IMR-90 (cell line): ENCODE measurements around the gene OBI1. TPM values are rescaled to one million over a fixed set of nuclear protein-coding genes. Genes with fewer than 3 reads are reported as not detected.

ENCODE experiments used
- ATAC-seq: fragments of 200-7000 bp; cut with Tn5 transposase; 2 replicates; pipeline ENCODE4 v1.9.1; 2020; ENCODE audit warnings: low read depth, mild to moderate bottlenecking, moderate library complexity
- BruUV-seq: library from RNA; stranded (reverse); fragments of 400-500 nt; replicated peaks from 2 replicates; lab custom pipeline; 2021; lab: Mats Ljungman, UMichigan
- CTCF ChIA-PET: fragments of 300-600 bp; formaldehyde crosslinking; extraction: SDS; loops from one replicate; lab custom pipeline; 2021; ENCODE audit warnings: antibody characterized with exemption; lab: Yijun Ruan, JAX
- POLR2A ChIA-PET: fragments of 300-600 bp; sonication (Branson Sonifier 250); formaldehyde crosslinking; loops from one replicate; lab custom pipeline; 2022; ENCODE audit warnings: antibody characterized with exemption; ENCODE audit not compliant: unreplicated experiment; lab: Charles Lee
- DNase-seq: peaks from one replicate; pipeline ENCODE4 v3.0.0; 2013
- H2AFZ ChIP-seq: replicated peaks from 2 replicates; pipeline ENCODE3; 2013; ENCODE audit warnings: low read length, mild to moderate bottlenecking; ENCODE audit not compliant: poor library complexity
- H2AK5ac ChIP-seq: 2 replicates; pipeline ENCODE4 v1.6.1; 2013; ENCODE audit warnings: low read depth, low read length, inconsistent platforms
- H2AK9ac ChIP-seq: replicated peaks from 2 replicates; pipeline ENCODE3; 2013; ENCODE audit warnings: mild to moderate bottlenecking, low read depth, low read length, moderate library complexity; ENCODE audit not compliant: poor library complexity
- H2BK120ac ChIP-seq: 2 replicates; pipeline ENCODE4 v1.6.1; 2013; ENCODE audit warnings: low read depth, low read length, inconsistent platforms
- H2BK15ac ChIP-seq: 3 replicates; pipeline ENCODE4 v1.6.1; 2013; ENCODE audit warnings: low read depth, low read length, inconsistent platforms
- H2BK20ac ChIP-seq: 2 replicates; pipeline ENCODE4 v1.6.1; 2013; ENCODE audit warnings: low read depth, mild to moderate bottlenecking, inconsistent platforms, low read length, moderate library complexity
- H2BK5ac ChIP-seq: 2 replicates; pipeline ENCODE4 v1.6.1; 2013; ENCODE audit warnings: mild to moderate bottlenecking, low read depth, low read length, inconsistent platforms; ENCODE audit not compliant: poor library complexity, severe bottlenecking
- H3K14ac ChIP-seq: replicated peaks from 2 replicates; pipeline ENCODE4 v1.6.1; 2013; ENCODE audit warnings: low read depth, low read length, inconsistent platforms
- H3K18ac ChIP-seq: 2 replicates; pipeline ENCODE4 v1.6.1; 2013; ENCODE audit warnings: low read depth, low read length, control low read depth
- H3K23ac ChIP-seq: 2 replicates; pipeline ENCODE4 v1.6.1; 2013; ENCODE audit warnings: low read depth, low read length, inconsistent platforms
- H3K27ac ChIP-seq: 2 replicates; pipeline ENCODE4 v1.5.1; 2013; ENCODE audit warnings: mild to moderate bottlenecking, control low read depth, low read length; ENCODE audit not compliant: insufficient read depth
- H3K27me3 ChIP-seq: 2 replicates; pipeline ENCODE4 v1.6.1; 2013; ENCODE audit warnings: low read length; ENCODE audit not compliant: control insufficient read depth, insufficient read depth
- H3K36me3 ChIP-seq: 2 replicates; pipeline ENCODE4 v1.6.1; 2013; ENCODE audit warnings: low read length, mixed read lengths; ENCODE audit not compliant: control insufficient read depth, insufficient read depth
- H3K4ac ChIP-seq: 2 replicates; pipeline ENCODE4 v1.6.1; 2013; ENCODE audit warnings: low read depth, low read length, inconsistent platforms
- H3K4me1 ChIP-seq: 2 replicates; pipeline ENCODE4 v1.6.1; 2013; ENCODE audit warnings: low read length, mixed read lengths; ENCODE audit not compliant: control insufficient read depth, insufficient read depth
- H3K4me2 ChIP-seq: 2 replicates; pipeline ENCODE4 v1.6.1; 2013; ENCODE audit warnings: low read depth, mild to moderate bottlenecking, control low read depth, low read length, moderate library complexity
- H3K4me3 ChIP-seq: 2 replicates; pipeline ENCODE4 v1.5.1; 2013; ENCODE audit warnings: low read depth, mild to moderate bottlenecking, control low read depth, low read length, moderate library complexity; ENCODE audit not compliant: insufficient read depth
- H3K56ac ChIP-seq: 2 replicates; pipeline ENCODE4 v1.6.1; 2013; ENCODE audit warnings: low read length, inconsistent platforms; ENCODE audit not compliant: insufficient read depth; ENCODE audit errors: extremely low read depth
- H3K79me1 ChIP-seq, 2 experiments: 2 replicates each; pipeline ENCODE4 v1.6.1; 2013; ENCODE audit warnings: low read length in 2 of 2, inconsistent platforms in 1 of 2, low read depth in 1 of 2
- H3K9ac ChIP-seq: 2 replicates; pipeline ENCODE4 v1.6.1; 2013; ENCODE audit warnings: low read depth, low read length, control low read depth
- H3K9me1 ChIP-seq: 2 replicates; pipeline ENCODE4 v1.6.1; 2013; ENCODE audit warnings: low read length, inconsistent platforms; ENCODE audit not compliant: insufficient read depth
- H3K9me3 ChIP-seq: 2 replicates; pipeline ENCODE4 v1.6.1; 2013; ENCODE audit warnings: low read length; ENCODE audit not compliant: control insufficient read depth, insufficient read depth
- H4K20me1 ChIP-seq: 2 replicates; pipeline ENCODE4 v1.6.1; 2013; ENCODE audit warnings: low read length, inconsistent platforms; ENCODE audit not compliant: insufficient read depth
- H4K5ac ChIP-seq: 2 replicates; pipeline ENCODE4 v1.6.1; 2013; ENCODE audit warnings: mild to moderate bottlenecking, low read depth, low read length, control low read depth
- H4K8ac ChIP-seq, 2 experiments: 2 replicates each; pipeline ENCODE4 v1.6.1; 2013; ENCODE audit warnings: low read depth in 2 of 2, low read length in 2 of 2, control low read depth in 1 of 2, inconsistent platforms in 1 of 2
- H4K91ac ChIP-seq: 2 replicates; pipeline ENCODE4 v1.6.1; 2013; ENCODE audit warnings: low read depth, low read length, inconsistent platforms; ENCODE audit not compliant: insufficient read depth
- CEBPB ChIP-seq: IDR thresholded peaks from 2 replicates; pipeline ENCODE4 v1.6.1; 2012; ENCODE audit warnings: low read depth, low read length, improper control_type of control experiment
- FOS ChIP-seq: fragments of 150-350 bp; IDR thresholded peaks from 2 replicates; pipeline ENCODE4 v1.6.1; 2016; ENCODE audit warnings: low read depth, low read length
- MAZ ChIP-seq: IDR thresholded peaks from 2 replicates; pipeline ENCODE4 v1.6.1; 2012; ENCODE audit warnings: low read depth, mild to moderate bottlenecking, low read length, improper control_type of control experiment, moderate library complexity, borderline replicate concordance
- WGBS, 2 experiments: methylation state at CpG; one replicate each; pipeline versions ENCODE4 v1.1.5 to v1.1.7; 2013; ENCODE audit warnings: missing lambda C conversion rate in 2 of 2; ENCODE audit not compliant: insufficient read length in 1 of 2; ENCODE audit errors: extremely low coverage in 2 of 2; 5-methylcytosine and 5-hydroxymethylcytosine counted together
- dilution Hi-C: fragments of 300-500 bp; cut with HindIII; formaldehyde crosslinking; loops from one replicate; pipeline ENCODE4 v1.14.3; 2018; ENCODE audit warnings: low sequenced_read_pairs; ENCODE audit not compliant: unreplicated experiment
- in situ Hi-C: fragments of 300-500 bp; cut with MboI; formaldehyde crosslinking; loops from 3 replicates; pipeline ENCODE4 v1.14.3; 2019; ENCODE audit warnings: low sequenced_read_pairs, inconsistent platforms, mixed read lengths
- intact Hi-C: fragments of 100-400 bp; cut with micrococcal nuclease; formaldehyde crosslinking; loops from 2 replicates; pipeline ENCODE4 v1.10.0; 2022
- polyA plus RNA-seq, 3 experiments: library from polyadenylated mRNA; depleted of rRNA; stranded (reverse); fragments of >200 nt; gene quantifications; 2 replicates each; pipeline ENCODE4 v1.2.3, GENCODE V29; 2012; ENCODE audit warnings: low replicate concordance in 1 of 3
- total RNA-seq: library from RNA; depleted of rRNA; stranded (reverse); fragments of >200 nt; gene quantifications from 2 replicates; pipeline ENCODE4 v1.2.3, GENCODE V29; 2012

The OBI1 gene
- total and polyA plus RNA-seq, 2 of the 4 experiments (the other 2 are of a cell fraction) = 4.4 to 11.8 TPM

GRCh38 chr13:78569029-78569428 is 89.9 kb downstream of the OBI1 start:
- Histone ChIP-seq H3K4me3 (no peak overlapping the region), H3K36me3 (no peaks in the 10 kb centered on the region), H3K4me2 (no peak overlapping the region), H4K5ac (no peak overlapping the region), H3K4me1 (no peaks in the 10 kb centered on the region), H3K27ac (no peak overlapping the region), H3K9me1 (no peaks in the 10 kb centered on the region), H2AFZ (no peak overlapping the region), H2BK5ac (no peak overlapping the region), H3K14ac (no peak overlapping the region), H2AK9ac (no peak overlapping the region), H3K9me3 (no peaks in the 10 kb centered on the region), H4K91ac (no peak overlapping the region), H3K79me1 (no peaks in the 10 kb centered on the region), H3K23ac (no peak overlapping the region), H2BK15ac (no peak overlapping the region), H3K18ac (no peak overlapping the region), H4K20me1 (no peaks in the 10 kb centered on the region), H2BK120ac (no peak overlapping the region), H3K56ac (no peak overlapping the region), H2BK20ac (no peak overlapping the region), H3K4ac (no peak overlapping the region), H3K9ac (no peak overlapping the region), H3K27me3 (no peaks in the 10 kb centered on the region), H2AK5ac (no peak overlapping the region), H4K8ac (no peak overlapping the region)
- CTCF ChIA-PET = no interaction called here
- intact Hi-C loops = no loop called here
- BruUV-seq = no TSS peak
- POLR2A ChIA-PET = no interaction called here
- dilution Hi-C loops = no loop called here
- TF ChIP-seq MAZ (no peak), CEBPB (peak; percentile 20; the same call in 1 of the 2 replicates), FOS (no peak)
- no CpG with 5 or more reads among the region's 1 CpG for WGBS, 2 experiments
- in situ Hi-C loops = no loop called here
- DNase-seq (no peak), ATAC-seq (no peak)
